SK-N-MC (cell line): ENCODE data around the gene B4GALT6.

Experiments
- EZH2 ChIP-seq: fragments of 200-600 bp; sonication (generic); IDR thresholded peaks from one replicate; pipeline ENCODE4 v1.6.1; 2017; ENCODE audit warnings: antibody characterized with exemption
- FOXP2 ChIP-seq: optimal IDR thresholded peaks from 2 replicates; pipeline ENCODE3; 2011; ENCODE audit warnings: mild to moderate bottlenecking, moderate library complexity; ENCODE audit not compliant: insufficient read depth; ENCODE audit errors: extremely low read length, control extremely low read depth
- POLR2AphosphoS5 ChIP-seq: IDR thresholded peaks from 2 replicates; pipeline ENCODE4 v1.6.1; 2012; ENCODE audit warnings: mild to moderate bottlenecking, low read depth, low read length, borderline replicate concordance

DNA sequence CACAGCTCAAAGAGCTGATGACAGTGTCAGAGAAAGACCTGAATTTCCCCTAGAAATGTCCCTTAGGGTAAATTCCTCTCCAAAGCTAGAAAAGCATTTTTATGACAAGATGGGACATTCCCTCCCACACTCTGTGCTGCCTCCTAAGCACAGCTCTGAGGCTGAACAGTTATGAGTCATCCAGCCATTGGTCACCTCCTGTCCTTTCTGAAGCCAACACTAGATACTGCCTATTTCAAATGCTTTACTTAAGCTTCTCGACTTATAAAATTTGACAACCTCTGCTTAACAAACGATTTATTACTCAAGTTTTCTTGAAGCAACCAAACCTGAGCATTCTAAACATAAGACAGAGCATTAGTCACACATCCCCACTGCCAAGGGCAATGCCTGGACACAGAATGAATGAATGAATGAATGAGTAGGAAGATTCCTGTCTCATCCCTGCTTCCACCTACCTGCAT, 35.4 kb downstream of the B4GALT6 start:
- TF ChIP-seq EZH2 (no peak), POLR2AphosphoS5 (no peak), FOXP2 (no peak)
